OCI-LY3 (cell line): ENCODE data around the gene CASP4.

Source experiments
- CTCF ChIP-seq: fragments of 200-600, 300-600 bp; sonication (generic); IDR thresholded peaks from 2 replicates; pipeline ENCODE4 v1.5.1; 2014; ENCODE audit warnings: antibody characterized with exemption, low read length, low read depth
- EZH2phosphoT487 ChIP-seq: fragments of 200-600 bp; shearing (Covaris generic); IDR thresholded peaks from 2 replicates; pipeline ENCODE4 v1.6.1; 2018; ENCODE audit warnings: antibody characterized with exemption, mixed run types, low read depth

- no peak for TF ChIP-seq CTCF
- TF ChIP-seq EZH2phosphoT487 = no peak
These were observed 24.8 kb downstream of the CASP4 start for GRCh38 chr11:104943561-104943960.
